HG02938 (cell line): ENCODE measurements around the gene TBXAS1.

Source experiments
- ATAC-seq: cut with Tn5 transposase; IDR thresholded peaks from one replicate; pipeline ENCODE4 v1.9.1; 2021; ENCODE audit warnings: mild to moderate bottlenecking, moderate library complexity; ENCODE audit not compliant: unreplicated experiment

Gene TBXAS1

DNA sequence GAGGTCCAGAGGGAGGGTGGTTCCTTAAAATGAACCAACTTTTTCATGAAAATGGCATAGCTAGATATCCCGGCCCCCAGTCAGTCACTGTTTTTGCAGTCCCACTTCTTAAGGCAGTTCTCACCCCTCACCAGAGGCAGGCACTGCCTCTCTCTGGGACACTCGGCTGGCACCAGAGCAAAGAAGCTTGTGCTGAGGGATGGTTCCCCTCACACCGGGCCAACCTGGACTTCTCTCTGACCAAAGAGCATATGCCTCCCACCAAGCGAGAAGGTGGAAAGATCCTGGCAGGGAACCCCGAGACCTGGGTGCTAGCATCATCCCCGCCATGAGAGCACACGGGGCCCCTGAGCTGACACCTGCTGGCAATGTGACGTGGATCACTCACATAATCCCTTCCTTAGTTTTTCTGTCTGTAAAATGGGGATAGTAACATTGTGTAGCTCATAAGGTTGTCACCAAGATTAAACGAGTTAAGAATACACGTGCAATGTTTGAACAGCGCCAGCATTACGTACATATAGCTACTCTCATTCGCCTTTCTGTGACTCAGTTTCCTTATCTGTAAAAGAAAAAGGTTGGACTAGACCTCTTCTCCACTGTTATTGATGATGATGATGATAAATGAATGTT lies 145.2 kb downstream of the TBXAS1 start:
- no peak for ATAC-seq

DNA sequence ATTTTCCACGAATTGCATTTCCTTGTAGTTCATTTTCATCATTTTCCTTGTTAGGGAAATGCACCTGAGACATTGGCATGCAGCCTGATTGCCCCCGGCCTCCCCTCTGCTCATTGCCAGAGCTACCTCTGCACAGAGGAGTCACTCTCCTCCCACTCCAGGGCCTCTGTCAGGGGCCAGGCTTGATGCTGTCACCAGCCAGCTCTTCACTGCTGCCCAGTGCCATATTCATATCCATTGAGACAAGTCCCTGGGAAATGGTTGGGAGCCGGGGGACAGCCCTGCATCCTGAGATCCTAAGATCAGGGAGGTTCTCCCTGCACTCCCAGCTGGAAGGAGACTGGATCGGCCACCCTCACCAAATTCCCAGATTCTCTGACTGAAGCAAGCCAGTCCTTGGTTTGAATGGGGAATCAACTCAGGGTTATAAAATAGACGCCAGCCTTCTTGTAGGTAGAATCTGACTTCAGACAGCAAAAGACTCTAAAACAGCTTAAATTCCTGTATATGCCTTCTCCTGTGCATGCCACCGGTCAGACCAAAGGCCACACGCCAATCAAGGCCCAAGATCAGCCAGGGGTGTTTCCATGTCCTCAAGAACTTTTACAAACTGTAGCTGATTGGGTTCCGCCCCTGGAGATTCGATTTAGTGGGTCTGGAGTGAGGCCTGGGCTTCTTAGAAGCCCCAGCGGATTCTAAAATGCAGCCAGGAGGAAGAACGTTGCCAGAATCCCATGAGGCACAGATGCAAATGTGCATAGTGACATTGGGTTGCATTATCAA lies 147.2 kb downstream of the TBXAS1 start:
- ATAC-seq: no peak

DNA sequence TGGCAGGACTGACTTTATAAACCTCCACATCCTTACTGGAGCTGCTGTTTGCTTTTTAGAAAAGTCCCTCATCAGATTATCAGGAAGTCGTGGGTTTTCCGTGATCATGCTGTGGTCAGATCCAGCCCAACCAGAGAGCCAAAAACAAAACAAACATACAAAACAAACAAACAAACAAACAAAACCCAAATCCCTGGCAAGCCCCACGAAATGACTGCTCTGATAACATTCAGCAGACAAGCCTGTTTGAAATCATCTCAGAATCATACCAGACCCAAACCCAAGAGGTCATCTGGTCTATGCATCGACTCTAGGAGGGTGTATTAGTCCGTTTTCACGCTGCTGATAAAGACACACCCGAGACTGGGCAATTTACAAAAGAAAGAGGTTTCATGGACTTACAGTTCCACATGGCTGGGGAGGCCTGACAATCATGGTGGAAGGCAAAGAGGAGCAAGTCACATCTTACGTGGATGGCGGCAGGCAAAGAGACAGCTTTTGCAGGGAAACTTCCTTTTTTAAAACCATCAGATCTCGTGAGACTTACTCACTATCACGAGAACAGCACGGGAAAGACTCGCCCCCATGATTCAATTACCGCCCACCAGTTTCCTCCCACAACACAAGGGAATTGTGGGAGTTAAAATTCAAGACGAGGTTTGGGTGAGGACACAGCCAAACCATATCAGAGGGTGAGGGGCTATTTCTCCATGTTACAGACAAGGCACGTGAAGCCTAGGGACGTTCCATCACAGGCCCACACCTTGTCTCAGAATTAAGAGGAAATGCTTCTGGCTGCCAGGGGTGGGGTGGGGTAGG lies 148.0 kb downstream of the TBXAS1 start:
- no peak for ATAC-seq

DNA sequence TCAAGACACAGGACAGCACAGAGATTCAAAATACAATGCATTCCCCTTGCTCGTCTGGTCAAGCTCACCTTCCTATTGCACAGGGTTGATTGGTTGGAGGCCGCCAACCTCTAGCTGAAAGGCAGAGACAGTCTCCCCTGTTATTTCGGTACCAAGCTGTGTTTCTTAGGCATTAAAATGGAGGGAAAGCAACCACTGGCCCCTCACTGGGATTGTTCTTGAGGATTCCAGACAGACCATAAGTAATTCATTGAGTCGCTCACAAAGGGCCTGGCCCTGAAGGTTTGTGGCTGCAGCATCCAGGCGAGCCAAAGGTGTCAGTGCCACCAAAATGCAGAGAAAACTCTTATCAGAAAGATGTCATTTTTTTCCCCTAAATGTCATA lies 152.4 kb downstream of the TBXAS1 start:
- ATAC-seq: no peak

DNA sequence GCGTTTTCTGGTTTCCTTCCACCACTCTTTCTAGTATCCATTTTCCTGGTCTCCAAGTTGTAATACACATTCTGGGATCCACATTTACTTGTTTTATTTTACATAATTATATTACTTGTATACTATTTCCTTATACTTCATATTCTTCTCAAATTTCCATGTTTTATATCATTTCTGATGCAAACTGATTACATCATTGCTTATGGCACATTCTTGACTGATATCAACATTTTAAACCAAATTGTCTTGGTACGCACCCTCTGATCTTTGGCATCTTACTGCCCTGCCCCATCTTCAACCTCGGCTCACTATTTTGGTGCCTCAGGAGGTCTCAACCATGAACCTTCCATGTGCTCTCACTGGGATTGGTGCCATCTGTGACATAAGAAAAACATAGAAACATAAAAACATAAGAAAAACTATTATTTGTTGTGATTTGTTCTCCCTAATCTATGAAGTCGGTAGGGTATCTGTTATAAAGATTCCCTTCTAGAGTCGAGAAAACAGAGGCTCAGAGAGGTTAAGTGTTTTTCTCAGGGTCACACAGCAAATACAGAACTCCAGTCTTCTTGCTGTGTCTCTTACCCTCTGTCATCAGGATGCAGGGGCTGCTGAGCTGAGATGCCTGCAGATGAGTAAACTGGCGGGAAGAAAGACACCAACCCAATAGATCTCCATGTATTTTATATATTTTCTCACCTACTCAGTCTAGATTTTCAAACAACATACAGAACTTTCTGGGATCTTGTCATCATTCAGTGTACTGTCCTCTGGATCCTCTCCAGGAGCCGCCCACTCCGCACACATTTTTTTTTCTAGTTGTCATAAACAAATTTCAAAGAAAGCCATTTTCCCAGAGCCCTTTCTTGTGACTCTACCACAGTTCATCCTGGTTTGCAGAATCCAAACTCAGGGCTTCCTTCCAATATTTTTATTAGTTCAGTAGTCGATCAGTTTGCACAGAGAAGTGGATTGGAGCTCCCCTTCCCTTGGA lies 154.2 kb downstream of the TBXAS1 start:
- no peak for ATAC-seq

- no peak for ATAC-seq
Observed at GRCh38 chr7:139984642-139985539, 155.8 kb downstream of the TBXAS1 start.

GRCh38 chr7:139985811-139986210 lies 156.7 kb downstream of the TBXAS1 start:
- ATAC-seq: no peak

DNA sequence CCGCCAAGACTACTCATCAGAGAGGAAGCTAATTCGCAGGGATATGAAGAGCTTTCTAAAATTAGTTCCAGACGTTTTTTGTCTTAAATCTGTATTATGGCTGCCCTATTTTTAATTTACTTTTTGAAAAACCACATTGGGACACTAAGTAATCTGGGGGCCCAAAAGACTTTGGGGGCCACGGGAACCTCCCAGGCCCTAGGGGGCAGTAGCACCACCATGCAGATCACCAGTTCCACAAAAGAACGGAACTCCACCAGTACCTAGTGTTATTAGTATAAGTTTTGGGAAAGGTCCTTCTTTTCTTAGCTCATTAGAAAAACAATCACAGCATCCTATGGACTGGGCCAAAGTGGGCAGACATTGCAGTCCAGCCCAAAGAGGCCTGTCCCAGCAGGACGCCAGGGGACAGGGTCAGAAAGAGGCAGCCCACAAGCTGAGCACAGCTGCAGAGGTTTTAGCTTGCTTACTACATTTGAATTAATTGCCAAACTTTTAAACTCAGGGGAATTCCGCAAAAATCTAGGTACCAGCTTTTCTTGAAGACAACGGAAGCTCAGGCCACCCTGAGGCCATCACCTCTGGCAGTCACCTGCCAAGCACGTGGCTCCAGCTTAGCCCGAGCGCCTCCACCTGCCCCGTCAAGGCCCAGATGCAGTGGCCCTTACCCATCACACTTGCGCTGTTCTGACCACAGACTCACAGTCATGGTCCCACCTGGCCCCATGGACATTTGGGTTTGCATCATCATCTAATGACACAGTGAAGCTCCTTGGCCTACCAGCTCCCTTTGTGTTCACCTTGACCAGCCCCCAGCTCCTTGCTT lies 158.8 kb downstream of the TBXAS1 start:
- no peak for ATAC-seq

DNA sequence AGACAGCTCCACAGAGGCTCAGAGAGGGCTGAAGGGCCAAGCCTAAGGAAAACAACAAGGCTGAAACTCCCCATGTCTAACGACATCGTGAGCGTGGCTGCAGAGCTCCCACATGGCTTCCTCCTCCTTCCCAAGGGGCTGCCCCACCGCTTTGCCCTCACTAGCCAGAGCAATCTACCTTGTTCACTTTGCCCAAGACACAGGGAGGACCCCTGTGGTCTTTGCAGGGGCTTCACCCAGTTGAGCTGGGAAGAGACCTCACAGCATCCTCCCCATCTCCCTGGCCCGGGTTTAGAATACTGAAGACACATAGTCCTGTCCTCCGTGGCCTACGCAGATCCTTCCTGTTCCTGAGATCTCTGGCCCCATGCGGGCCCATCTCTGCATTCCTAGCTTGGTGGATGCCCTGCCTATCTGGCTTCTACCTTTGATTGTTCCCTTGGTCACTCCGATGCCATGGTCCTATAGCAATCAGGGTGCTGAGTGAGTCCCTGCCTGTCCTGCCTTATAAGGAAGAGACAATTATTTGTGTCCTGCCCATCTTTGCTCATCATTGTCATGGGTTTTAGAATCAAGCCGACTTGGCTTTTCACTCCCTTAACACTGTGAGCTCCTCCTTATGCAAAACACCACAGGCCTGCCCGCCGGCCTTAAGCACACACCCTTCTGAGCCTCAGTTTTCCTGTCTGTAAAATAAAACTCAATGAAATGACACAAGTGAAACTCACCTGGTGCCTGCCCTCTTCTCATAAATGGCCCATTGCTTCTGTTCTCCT lies 160.5 kb downstream of the TBXAS1 start:
- ATAC-seq: no peak

DNA sequence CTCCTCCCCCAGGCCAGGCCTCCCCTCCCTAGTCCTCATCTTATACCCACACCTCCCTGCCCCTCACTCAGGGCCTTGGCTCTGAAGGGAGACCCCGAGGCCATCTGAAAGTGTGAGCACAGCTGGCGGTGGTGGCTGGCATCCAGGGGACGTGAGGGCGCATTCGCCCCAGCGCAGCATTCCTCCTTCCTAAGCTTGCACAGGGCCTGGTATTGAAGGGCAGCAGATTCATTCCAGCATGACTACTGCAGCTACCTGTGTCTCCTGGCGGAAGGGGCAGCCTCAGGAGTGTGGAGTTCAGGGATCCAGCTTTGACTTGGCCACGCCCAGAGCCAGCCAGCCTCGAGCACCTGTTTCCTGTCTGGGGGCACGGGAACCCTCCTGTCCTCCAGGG lies 161.1 kb downstream of the TBXAS1 start:
- ATAC-seq: no peak

DNA sequence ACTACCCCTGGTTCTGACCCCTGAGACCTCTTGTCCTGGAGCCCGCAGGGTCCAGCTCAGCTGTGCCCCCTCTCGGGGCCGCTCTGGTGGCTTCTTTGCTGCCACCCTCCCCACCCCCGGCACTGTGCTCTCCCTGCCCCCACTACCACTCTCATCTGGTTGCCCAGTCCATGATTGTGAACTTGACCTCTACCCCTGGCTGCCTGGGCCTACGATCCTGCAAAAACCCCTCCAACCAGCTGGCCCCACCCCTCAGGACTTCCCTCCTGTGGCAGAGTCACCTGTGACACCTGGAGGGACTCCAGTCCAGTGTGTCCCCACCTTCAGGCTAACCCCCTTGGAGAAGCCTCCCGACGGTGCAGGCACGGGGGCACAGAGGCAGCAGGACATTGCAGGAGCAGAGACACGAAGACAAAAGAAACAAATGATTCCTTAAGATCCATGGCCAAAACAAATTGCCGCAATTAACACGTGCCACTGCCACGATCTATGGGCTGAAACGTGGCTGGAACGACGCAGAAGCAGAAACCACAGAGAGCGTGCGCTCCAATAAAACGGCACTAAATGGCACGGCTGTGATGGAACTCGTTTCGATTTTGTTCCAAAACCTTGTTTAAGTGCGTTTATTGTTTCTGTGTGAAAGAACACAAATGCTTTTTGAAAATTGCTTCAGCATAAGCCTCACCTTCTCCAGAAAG lies 161.7 kb downstream of the TBXAS1 start:
- no peak for ATAC-seq

GRCh38 chr7:139991269-139991666 lies 162.2 kb downstream of the TBXAS1 start:
- no peak for ATAC-seq

- no peak for ATAC-seq
Observed at GRCh38 chr7:139991911-139992310, 162.8 kb downstream of the TBXAS1 start.

- ATAC-seq: no peak
Observed at GRCh38 chr7:139992353-139993044, 163.4 kb downstream of the TBXAS1 start.

- ATAC-seq: no peak
Observed at GRCh38 chr7:139993169-139993568, 164.1 kb downstream of the TBXAS1 start.

DNA sequence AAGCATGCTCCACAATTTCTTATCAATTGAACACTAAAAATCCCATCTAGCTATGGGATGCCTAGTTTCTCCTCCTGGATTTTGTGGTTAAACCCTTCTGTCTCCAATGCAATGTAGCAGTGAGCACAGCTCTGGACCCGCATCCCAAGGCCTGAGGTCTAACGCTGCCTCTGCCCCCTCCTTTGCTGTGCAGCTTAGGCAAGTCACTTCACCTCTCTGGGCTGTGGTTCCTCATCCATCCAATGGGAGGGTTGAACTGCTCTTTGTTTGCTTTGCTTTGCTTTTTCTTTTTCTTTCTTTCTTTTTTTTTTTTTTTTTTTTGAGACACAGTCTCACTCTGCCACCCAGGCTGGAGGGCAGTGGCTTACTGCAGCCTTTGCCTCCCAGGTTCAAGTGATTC lies 164.5 kb downstream of the TBXAS1 start:
- no peak for ATAC-seq

GRCh38 chr7:139994356-139994755 lies 165.3 kb downstream of the TBXAS1 start:
- no peak for ATAC-seq
